Measurements from ENCODE around the gene TAMM41. TPM values are rescaled to one million over a fixed set of nuclear protein-coding genes. Genes with fewer than 3 reads are reported as not detected.

TAMM41 gene
- total RNA-seq, 1 experiment from 2014 or later = 26.3 TPM

DNA sequence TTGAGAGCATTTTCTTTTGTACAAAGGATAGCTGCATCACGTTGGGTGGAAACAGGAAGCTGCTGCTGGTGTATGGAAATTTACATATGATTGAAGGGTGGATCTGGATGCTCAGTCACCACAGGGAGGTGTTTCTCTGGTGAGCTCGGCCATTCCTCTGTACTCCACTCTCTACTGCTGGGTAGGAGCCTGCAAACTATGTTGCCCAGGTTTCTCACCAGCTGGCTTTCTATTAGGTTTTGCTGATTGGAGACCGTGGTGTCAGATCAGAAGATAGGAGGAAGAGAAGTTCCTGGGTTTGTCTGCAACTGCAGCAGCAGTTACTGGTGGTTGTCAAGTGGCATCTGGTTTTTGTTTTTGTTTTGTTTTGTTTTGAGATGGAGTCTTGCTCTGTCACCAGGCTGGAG lies 61.7 kb downstream of the TAMM41 start:
- CTCF ChIA-PET = no interaction called here
- H3K9me3 Mint-ChIP-seq (ENCODE audit: low read depth, unreplicated experiment) = no peaks in the 10 kb centered on the region
- intact Hi-C loops (cut with micrococcal nuclease; ENCODE audit: unreplicated experiment) = no loop called here
- H3K27ac Mint-ChIP-seq (ENCODE audit: unreplicated experiment) = no peak overlapping the region
- BruUV-seq (replicated peaks) = no TSS peak
- no peaks in the 10 kb centered on the region for H3K4me1 Mint-ChIP-seq (ENCODE audit: low read depth, unreplicated experiment)
- H3K36me3 Mint-ChIP-seq (ENCODE audit: insufficient read depth, unreplicated experiment) = no peaks in the 10 kb centered on the region
- TF ChIP-seq CTCF (IDR thresholded peaks at IDR 0.05; ENCODE audit: unreplicated experiment) = no peak
- DNase-seq = no peak
- H3K4me3 Mint-ChIP-seq (ENCODE audit: low read depth, unreplicated experiment) = no peak overlapping the region
- no peaks in the 10 kb centered on the region for H3K27me3 Mint-ChIP-seq (ENCODE audit: unreplicated experiment)

DNA sequence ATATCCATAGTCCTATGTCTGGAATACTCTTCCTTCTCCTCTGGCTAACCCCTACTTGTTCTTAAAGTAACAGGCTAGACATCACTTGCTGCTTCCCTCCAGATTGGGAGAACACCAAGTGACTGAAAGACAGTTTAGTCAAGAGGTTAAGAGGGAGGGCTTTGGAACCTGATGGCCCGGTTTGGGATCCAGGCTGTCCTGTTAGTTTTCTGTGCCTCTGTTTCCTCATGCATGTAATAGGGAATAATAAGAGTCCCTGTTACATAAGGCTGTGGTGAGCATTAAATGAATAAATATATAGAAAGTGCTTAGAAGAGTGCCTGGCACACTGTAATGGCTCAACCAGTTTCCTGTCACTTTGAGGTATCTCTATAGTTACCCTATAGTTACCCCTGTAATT lies 66.3 kb downstream of the TAMM41 start:
- no TSS peak for BruUV-seq (replicated peaks)

DNA sequence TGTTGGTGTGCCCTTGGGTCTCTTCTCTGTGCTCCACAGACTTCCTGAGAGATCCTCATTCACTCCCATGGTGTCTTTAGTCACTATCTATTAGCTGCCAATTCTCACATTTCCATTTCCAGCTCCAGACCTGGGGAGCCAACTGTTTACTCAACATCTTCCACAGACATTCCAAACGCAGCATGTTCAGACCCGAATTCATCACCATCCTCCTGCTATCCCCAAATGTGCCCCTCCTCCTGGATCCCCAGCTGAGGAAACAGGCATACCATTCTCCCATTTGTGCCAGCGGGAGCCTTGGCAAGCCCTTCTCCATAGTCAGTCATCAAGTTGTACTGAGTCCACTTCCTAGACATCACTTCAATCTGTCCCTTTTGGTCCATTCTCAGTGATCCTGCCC lies 67.1 kb downstream of the TAMM41 start:
- no peaks in the 10 kb centered on the region for H3K9me3 Mint-ChIP-seq (ENCODE audit: low read depth, unreplicated experiment)
- no peak for TF ChIP-seq CTCF (IDR thresholded peaks at IDR 0.05; ENCODE audit: unreplicated experiment)
- H3K27ac Mint-ChIP-seq (ENCODE audit: unreplicated experiment) = no peak overlapping the region
- H3K4me3 Mint-ChIP-seq (ENCODE audit: low read depth, unreplicated experiment) = no peak overlapping the region
- no peaks in the 10 kb centered on the region for H3K36me3 Mint-ChIP-seq (ENCODE audit: insufficient read depth, unreplicated experiment)
- no TSS peak for BruUV-seq (replicated peaks)
- no peaks in the 10 kb centered on the region for H3K27me3 Mint-ChIP-seq (ENCODE audit: unreplicated experiment)
- H3K4me1 Mint-ChIP-seq (ENCODE audit: low read depth, unreplicated experiment) = no peaks in the 10 kb centered on the region
- no peak for DNase-seq
- intact Hi-C loops (cut with micrococcal nuclease; ENCODE audit: unreplicated experiment) = no loop called here
- CTCF ChIA-PET = no interaction called here

More for the DNA sequence above, 66.3 kb downstream of the TAMM41 start:
- Mint-ChIP-seq H3K4me3 (ENCODE audit: low read depth, unreplicated experiment) (no peak overlapping the region), H3K27me3 (ENCODE audit: unreplicated experiment) (no peaks in the 10 kb centered on the region), H3K36me3 (ENCODE audit: insufficient read depth, unreplicated experiment) (no peaks in the 10 kb centered on the region), H3K9me3 (ENCODE audit: low read depth, unreplicated experiment) (no peaks in the 10 kb centered on the region), H3K27ac (ENCODE audit: unreplicated experiment) (no peak overlapping the region), H3K4me1 (ENCODE audit: low read depth, unreplicated experiment) (no peaks in the 10 kb centered on the region)
- no peak for DNase-seq
- no peak for TF ChIP-seq CTCF (IDR thresholded peaks at IDR 0.05; ENCODE audit: unreplicated experiment)
- CTCF ChIA-PET = no interaction called here
- intact Hi-C loops (cut with micrococcal nuclease; ENCODE audit: unreplicated experiment) = no loop called here

DNA sequence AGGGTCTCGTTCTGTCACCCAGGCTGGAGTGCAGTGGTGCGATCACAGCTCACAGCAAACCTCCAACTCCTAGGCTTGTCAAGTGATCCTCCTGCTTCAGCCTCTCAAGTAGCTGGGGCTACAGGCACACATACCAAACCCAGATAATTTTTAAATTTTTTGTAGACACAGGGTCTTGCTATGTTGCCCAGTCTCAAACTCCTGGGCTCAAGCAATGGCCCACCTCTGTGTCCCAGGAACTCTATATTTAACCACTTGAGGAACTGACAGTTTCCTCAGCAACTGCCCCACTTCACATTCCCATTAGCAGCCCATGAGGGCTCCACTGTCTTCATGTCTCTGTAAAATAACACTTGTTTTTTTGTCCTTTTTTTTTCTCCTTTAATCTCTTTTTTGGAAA lies 68.4 kb downstream of the TAMM41 start:
- H3K9me3 Mint-ChIP-seq (ENCODE audit: low read depth, unreplicated experiment) = no peaks in the 10 kb centered on the region
- BruUV-seq (replicated peaks) = no TSS peak
- no peak for TF ChIP-seq CTCF (IDR thresholded peaks at IDR 0.05; ENCODE audit: unreplicated experiment)
- no peak for DNase-seq
- intact Hi-C loops (cut with micrococcal nuclease; ENCODE audit: unreplicated experiment) = no loop called here
- no peaks in the 10 kb centered on the region for H3K36me3 Mint-ChIP-seq (ENCODE audit: insufficient read depth, unreplicated experiment)
- H3K27ac Mint-ChIP-seq (ENCODE audit: unreplicated experiment) = no peak overlapping the region
- H3K4me1 Mint-ChIP-seq (ENCODE audit: low read depth, unreplicated experiment) = no peaks in the 10 kb centered on the region
- CTCF ChIA-PET = no interaction called here
- H3K4me3 Mint-ChIP-seq (ENCODE audit: low read depth, unreplicated experiment) = no peak overlapping the region
- no peaks in the 10 kb centered on the region for H3K27me3 Mint-ChIP-seq (ENCODE audit: unreplicated experiment)

DNA sequence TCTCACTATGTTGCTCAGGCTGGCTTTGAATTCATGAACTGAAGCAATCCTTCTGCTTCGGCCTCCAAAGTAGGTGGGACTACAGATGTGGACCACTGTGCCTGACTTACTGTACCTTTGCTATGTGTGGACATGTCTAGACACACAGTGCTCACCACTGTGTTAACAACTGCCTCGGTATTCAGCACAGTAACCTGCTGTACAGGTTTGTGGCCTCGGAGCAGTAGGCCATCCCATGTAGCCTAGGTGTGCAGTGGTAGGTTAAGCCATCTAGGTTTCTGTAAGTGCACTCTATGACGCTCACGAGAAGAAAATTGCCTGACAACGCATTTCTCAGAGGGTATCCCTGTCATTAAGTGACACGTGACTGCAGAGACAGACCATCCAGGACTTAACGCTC lies 70.3 kb downstream of the TAMM41 start:
- Mint-ChIP-seq H3K4me3 (ENCODE audit: low read depth, unreplicated experiment) (no peak overlapping the region), H3K36me3 (ENCODE audit: insufficient read depth, unreplicated experiment) (peaks cover 1% of the 10 kb centered on the region), H3K27me3 (ENCODE audit: unreplicated experiment) (no peaks in the 10 kb centered on the region), H3K4me1 (ENCODE audit: low read depth, unreplicated experiment) (peaks cover 3% of the 10 kb centered on the region), H3K27ac (ENCODE audit: unreplicated experiment) (no peak overlapping the region), H3K9me3 (ENCODE audit: low read depth, unreplicated experiment) (no peaks in the 10 kb centered on the region)
- CTCF ChIA-PET = no interaction called here
- intact Hi-C loops (cut with micrococcal nuclease; ENCODE audit: unreplicated experiment) = no loop called here
- no TSS peak for BruUV-seq (replicated peaks)
- TF ChIP-seq CTCF (IDR thresholded peaks at IDR 0.05; ENCODE audit: unreplicated experiment) = no peak
- no peak for DNase-seq
